HG03432 (cell line): ENCODE results near the gene GLT6D1.

Experiments
- ATAC-seq: cut with Tn5 transposase; IDR thresholded peaks from one replicate; pipeline ENCODE4 v1.9.1; 2021; ENCODE audit warnings: mild to moderate bottlenecking, moderate library complexity; ENCODE audit not compliant: unreplicated experiment

The GLT6D1 gene

DNA sequence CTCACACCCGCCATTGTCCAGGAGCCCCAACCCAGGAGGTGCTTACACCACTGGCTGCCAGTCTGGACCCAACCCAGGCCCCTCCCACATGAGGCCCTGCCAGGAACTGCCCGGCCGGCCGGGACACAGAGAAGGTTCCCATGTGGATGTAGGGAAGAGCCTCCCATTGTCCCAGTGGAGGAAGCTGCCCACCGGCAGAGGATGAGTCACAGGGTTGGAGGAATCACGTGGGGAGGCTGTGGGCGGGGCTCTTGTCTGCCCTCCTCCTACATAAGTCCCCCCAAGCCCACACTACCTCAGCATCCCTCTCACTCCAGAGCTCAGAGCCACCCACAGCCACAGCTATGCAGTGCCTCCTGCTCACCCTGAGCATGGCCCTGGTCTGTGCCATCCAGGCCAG is 51.7 kb downstream of the GLT6D1 start:
- no peak for ATAC-seq

DNA sequence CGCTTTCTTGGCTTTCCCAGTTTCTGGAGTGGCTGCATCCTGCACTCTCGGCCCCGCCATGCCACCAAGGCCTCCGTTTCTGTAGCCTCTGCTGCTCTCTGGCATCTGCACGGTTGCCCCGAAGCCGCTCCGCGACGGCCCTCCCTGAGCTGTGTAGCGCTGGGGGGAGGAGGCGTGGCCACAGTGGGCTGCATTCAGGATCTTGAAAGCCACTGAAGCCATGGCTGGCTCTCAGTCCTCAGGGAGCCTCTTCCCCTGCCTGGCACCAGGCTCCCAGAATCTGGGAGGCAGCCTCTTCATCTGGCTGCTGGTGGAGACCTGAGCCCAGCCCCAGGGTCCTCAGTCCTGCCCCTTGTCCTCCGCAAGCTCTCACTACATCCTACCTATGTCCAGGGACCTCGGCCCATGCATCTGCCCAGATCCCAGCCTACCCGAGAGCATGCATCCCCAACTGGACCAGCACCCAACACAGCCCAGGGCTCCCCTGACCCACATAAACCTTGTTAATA is 52.7 kb downstream of the GLT6D1 start:
- ATAC-seq: no peak

DNA sequence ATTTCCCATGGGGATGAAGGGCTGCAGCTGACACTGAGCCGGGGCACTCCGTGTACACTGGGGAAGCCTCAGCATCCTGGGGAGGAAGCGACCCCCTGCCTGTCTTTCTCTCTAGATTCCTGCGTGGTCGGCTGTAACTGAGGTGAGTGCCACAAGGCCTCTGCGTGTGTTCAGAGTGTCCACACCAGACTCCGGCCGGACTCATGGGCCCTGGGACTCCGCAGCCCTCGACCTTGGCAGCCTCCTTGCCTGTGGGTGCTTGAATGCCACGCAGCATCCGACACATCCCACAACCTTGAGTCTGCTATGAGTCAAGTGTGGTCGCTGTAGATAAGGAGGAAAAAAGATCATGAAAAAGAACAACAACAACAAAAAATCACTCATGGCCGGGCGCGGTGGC is 54.4 kb downstream of the GLT6D1 start:
- no peak for ATAC-seq

DNA sequence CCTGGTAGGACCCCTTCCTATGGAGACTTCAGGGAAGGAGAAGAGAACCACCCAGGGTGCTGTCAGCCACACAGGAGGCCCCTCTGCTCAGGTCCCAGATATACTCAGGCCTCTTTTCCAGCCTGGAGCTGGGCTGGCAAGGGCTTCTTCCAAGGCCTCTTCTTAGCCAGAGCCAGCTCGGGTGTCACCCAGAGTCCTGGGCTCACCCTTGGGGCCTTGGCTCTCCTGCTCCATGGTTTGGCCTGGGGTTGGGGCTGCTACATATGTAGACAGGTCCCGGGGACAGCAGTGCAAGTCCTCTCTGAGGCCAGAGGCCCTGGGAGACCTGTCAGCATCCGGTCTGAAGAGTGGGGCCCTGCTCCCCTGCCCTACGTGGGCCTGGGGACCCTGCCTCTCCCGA is 55.0 kb downstream of the GLT6D1 start:
- no peak for ATAC-seq

DNA sequence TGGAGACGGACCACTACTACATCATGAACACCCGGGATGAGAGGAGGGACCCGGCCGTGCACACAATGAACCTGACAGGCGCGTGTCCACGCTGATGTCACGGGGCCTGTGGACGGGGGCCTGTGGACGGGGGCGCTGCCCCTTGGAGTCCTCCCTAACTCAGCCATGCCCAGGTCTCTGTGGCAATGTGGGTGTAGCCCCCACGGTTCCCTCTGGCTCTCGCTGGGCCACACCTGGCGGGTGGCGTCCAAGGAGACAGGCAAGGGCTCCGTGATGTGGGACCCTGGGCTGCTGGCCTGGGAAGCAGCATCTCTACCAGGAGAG is 55.7 kb downstream of the GLT6D1 start:
- no peak for ATAC-seq

DNA sequence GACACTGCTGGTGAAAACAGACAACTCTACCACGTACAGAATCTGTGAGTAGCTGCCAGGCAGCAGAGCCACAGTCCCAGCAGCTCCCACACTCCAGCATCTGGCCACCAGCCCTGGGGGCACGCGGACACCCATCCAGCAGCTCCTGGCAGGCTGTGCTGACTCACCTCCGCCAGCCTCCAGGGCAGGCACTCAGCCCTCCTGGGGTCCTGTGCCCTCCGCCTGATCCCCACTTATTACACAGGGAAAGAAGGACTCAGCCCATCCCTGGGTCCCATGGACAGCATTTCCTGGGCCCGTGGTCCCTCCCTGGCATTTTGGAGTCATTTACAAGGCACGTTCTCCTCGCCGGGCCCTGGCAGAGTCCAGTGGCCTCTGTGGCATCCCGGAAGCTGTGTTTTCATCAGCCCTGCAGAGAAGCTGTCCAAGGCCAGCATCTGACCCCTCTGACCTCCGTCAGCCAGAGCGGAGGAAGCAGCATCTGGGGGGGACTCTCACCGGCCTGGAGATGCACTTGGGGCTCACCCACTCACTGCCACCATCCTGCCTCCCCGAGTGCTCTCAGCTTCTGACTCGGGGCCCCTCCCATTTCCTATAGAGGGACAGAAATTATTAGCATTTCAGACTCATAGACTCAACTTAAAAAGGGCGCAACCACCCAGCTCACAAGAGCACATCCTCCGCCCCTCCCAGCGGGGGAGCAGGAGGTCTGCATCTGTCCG is 56.2 kb downstream of the GLT6D1 start:
- ATAC-seq: no peak

DNA sequence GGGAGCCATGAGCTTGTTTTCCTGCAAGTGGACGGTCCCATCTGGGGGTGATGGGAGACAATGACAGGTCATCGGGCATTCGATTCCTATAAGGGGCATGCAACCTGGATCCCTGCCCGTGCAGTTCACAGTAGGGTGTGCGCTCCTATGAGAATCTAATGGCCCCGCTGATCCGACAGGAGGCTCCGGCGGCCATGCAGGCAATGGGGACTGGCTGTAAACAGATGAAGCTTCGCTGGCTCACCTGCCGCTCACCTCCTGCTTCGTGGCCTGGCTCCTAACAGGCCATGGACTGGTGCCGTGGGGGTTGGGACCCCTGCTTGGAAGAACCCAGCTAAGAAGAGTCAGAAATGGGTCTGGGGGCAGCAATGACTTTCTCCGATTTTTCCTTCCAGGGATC is 56.8 kb downstream of the GLT6D1 start:
- no peak for ATAC-seq

DNA sequence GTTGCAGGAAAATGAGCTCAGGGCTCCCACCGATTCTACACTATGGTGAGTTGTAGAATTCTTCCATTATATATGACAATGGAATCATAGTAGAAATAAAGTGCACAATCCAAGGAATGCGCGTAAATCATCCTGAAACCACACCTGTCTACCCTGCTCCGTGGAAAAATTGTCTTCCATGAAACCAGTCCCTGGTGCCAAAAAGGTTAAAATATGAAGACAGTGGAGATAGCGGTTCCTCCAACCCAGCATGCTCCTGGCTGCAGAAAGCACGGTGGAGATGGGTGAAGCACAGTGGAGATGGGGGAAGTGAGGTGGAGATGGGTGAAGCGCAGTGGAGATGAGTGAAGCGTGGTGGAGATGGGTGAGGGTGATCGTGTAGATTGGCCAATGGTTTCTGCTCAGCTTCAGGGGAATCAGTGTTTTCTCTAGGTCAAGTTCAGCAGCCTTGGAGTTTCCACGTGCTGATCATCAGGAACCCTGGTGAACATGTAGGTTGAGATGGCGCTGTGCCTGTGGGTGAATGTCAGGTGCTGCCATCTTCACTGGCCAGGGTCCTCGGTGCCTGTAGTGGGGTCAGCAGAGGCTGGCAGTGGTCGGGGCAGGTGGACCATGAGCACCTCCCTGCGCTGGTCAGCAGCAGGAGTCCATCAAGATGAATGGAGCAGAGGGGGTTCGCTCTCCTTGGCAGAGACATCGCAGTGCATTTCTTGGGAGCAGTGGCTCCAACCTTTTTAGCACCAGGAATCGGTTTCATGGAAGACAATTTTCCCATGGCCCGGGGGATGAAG is 57.5 kb downstream of the GLT6D1 start:
- no peak for ATAC-seq

DNA sequence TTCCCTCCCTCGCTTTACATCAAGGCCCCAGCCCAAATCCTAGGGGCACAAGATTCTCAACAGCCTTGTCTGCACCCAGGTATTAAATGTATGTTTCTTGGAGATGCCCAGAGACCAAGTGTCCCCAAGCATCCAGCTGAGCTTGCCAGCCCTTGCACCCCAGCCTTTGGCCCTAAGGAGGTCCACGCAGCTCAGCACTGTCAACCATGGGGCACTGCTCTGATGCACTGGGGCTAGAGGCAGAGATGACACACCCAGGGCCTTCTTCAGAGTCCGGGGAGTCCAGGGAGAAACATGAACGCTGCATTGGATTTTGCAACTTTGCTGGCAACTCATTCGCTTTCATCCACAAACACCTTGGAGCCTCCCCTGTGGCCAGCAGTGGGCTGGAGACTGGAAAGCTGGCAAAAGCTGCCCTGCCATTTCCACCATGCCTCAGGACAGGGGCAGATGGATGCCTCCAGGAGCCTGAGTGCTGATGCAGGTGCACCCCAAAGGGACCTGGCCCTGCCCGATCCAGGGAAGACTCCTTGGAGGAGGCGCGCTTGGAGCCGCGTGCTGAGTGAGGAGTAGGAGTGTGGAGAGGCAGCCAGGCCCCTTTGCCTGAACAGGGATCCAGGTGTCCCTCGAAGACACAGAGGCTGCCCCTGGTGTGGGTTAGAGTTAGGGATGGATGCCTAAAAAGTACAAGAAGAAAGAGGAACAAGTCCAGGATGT is 58.5 kb downstream of the GLT6D1 start:
- no peak for ATAC-seq

DNA sequence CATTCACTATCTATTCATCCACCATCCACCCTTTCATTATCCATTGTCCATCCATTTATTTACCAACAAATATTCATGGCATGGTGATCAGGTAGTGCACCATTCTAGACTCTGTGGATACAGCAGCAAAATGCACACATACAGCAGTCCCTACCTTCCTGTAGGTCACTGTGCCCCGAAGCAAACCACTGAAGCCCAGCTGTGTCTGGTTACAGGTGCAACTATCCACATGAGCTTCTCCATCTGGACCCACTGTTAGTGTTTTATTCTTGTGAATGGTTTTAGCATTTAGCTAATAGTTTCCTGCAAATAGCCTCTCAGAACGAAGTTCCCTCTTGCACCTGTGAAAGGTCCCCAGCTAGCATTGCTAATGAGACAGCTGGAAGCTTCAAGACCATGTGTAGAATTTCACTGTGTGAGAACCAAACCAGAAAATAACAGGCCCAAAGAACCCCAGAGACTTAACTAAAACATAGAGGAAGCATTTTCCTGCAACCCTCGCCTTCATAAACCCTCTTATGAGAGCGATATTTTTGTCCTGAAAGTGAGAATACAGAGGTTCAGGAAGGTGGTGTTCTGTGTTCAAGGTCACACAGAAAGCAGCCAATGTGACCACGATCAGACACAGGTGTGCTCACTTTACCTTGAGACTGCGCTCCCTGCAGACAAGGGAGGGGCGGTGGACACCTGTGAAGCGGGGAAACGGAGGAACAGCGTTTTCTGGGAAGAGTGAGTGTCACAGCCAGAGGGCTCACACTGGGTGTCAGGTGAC is 59.3 kb downstream of the GLT6D1 start:
- ATAC-seq: no peak

DNA sequence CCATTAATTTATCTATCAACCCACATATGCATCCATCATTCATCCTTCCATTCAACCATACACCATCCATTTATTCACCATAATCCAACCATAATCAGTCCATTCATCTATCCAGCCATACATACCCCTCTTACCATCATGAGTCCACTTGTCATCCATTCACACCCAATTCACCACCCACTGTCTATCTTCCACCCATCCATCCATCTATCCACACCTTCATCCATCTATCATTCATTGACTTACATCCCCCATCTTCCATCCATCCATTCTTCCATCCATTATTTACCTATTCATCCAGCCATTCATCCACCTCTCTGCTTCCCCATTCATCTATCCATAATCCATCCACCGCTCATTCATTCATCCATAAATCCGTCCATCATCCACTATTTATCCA is 60.0 kb downstream of the GLT6D1 start:
- ATAC-seq: no peak

DNA sequence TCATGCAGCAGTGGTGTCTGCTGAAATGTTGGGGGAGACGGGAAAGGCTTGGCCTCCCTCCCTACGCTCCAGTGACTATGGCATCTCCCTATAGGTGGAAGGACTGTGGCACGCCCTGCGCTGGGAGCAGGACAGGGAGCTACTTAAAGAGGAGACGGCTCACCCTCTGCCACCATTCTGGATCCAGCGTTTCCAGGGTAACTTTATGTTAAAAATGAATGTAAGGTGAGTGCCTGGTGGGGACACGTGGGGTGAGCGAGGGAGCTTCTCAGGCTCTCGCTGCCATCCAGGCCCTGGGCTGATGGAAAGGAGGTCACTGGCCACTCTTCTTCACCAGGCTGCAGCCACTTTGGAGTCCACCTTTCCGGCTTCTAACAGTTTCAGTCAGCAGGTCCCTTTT is 62.1 kb downstream of the GLT6D1 start:
- ATAC-seq: no peak

DNA sequence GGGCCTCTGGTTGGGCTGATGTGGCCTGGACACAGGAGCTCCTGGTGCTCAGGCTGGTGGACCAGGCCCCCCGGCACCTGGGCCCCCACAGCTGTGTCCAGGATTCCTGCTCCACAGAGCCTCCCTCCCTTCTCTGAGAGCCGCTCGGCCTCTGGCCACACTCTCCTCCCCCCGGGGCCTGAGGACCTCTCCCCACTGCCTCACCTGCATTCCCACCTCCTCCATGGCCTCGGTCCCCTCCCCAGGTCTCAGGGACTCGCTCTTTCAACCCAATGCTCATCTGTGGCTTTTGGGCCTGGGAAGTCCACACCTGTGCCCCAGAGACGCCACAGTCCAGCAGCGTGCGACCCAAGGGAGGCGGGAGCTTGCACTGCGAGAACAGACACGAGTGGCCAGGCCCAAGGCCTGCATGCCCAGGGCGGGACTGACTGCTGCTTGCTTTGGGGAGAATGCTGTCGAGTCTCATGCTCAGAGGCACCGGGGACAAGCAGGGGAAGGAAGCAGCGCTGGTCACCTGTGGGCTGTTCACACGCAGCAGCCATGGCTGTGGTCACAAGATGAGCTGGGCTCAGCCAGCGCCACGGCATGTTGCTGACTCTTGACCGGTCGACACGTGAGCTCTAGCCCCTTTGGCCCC is 63.2 kb downstream of the GLT6D1 start:
- no peak for ATAC-seq

DNA sequence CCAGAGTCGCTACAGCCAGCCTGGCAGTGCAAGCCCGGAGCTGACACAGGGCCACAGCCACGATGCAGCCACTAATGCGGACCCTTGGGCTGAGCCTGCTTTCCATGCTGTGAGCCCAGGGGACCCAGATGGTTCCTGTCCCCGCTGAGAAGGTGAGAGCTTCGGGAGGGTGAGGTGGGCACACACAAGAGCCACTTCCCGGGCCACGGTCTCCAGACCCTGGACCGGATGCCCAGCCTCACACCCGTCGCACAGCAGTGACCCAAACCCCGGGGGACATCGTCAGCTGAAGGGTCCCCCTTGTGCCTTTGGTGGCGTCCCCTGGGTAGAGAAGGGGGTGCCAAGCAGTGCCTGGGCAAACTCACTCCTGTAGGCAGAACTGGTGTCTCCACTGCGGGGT is 64.4 kb downstream of the GLT6D1 start:
- ATAC-seq: no peak

DNA sequence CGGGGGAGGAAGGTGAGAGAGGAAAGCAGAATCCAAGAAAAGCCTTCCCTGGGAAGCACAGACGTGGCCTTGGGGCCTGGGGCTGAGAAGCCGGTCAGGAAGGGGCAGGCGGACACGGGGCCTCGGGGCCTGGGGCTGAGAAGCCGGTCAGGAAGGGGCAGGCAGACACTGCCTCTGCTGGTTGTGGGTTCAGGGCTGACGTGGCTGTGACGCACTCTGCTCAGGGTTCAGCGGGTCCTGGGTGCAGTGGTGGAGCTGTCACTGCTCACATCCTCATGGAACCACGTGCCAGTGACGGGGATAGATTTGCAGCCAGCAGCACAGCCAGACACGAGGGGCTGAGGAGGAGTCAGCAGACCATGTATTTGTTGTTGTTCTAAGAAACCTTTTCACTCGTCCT is 65.0 kb downstream of the GLT6D1 start:
- no peak for ATAC-seq
